GM12891 (cell line): ENCODE results near the gene TCF7L2.

Experiments used
- POLR2A ChIP-seq: IDR thresholded peaks from 2 replicates; pipeline ENCODE4 v1.6.1; 2011; ENCODE audit warnings: low read depth, low read length, control low read depth
- POLR2AphosphoS5 ChIP-seq: IDR thresholded peaks from 2 replicates; pipeline ENCODE4 v1.6.1; 2011; ENCODE audit warnings: low read depth, low read length, control low read depth
- POU2F2 ChIP-seq: IDR thresholded peaks from 2 replicates; pipeline ENCODE4 v1.6.1; 2011; ENCODE audit warnings: low read depth, mild to moderate bottlenecking, control low read depth, low read length, moderate library complexity

DNA sequence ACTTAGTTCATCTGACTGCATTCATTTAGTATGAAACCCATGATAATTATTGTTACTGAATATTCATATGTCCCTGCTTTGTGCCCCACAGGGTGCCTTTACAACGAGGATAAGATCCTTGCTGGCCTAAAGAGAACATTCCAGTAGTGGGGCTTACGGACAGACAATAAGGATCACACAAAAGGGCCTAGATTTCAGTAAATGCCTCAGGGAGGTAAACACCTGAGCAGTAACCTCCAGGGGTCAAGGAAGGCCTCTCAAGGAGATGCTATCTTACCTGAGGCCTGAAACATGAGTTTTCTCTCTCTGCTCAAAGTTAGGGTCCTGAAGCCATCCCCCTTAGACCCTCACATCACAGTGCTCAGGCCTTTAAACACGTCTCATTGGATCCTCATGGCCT is 228.7 kb downstream of the TCF7L2 start:
- no peak for TF ChIP-seq POU2F2
- no peak for TF ChIP-seq POLR2A
- TF ChIP-seq POLR2AphosphoS5, result no peak
